ENCODE measurements around the gene TMEM250. TPM values are rescaled to one million over a fixed set of nuclear protein-coding genes. Genes with fewer than 3 reads are reported as not detected.

The TMEM250 gene
- total and polyA plus RNA-seq, 2 of the 4 experiments (the other 2 are of a cell fraction), result 14.0 to 17.5 TPM

DNA sequence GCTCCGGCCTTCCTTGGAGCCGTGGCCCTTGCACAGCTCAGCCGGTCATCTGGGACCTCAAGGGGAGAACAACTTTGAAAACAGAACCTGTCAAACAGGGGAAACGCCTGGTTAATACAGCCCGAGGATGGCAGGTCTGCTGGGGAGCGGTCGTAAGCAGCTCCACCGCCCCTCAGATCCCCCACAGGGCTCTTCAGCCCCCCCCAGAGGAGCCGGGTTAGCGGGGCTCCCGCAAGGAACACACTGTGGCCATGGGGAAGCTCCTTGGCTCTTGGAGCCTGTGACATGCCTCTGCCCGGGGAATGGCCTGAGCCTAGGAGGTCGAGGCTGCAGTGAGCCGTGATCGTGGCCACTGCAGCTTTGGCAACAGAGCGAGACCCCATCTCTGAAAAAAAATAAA lies 6.8 kb downstream of the TMEM250 start:
- H2AFZ ChIP-seq (replicated peaks; ENCODE audit: low read length, poor library complexity), result no peak overlapping the region
- dilution Hi-C loops (cut with HindIII; ENCODE audit: low sequenced_read_pairs, unreplicated experiment), result no loop called here
- H3K27me3 ChIP-seq (ENCODE audit: control insufficient read depth, insufficient read depth, low read length), result no peaks in the 10 kb centered on the region
- H3K27ac ChIP-seq (ENCODE audit: insufficient read depth, low read length), result no peak overlapping the region
- H3K14ac ChIP-seq (replicated peaks; ENCODE audit: low read depth, low read length), result no peak overlapping the region
- H2AK9ac ChIP-seq (replicated peaks; ENCODE audit: low read depth, low read length, poor library complexity), result no peak overlapping the region
- no peak overlapping the region for H2BK120ac ChIP-seq (ENCODE audit: low read depth, low read length)
- CTCF ChIA-PET, result interaction anchor here (0.6 kb wide), 1 partner anchor 201 kb away, joined by 5 read pairs; no protein-coding TSS in a partner anchor
- H3K4me2 ChIP-seq (ENCODE audit: low read depth, low read length), result no peak overlapping the region
- no peak overlapping the region for H2BK15ac ChIP-seq (ENCODE audit: low read depth, low read length)
- ATAC-seq (ENCODE audit: low read depth) (no peak), DNase-seq (no peak)
- H3K36me3 ChIP-seq (ENCODE audit: control insufficient read depth, insufficient read depth, low read length), result peaks cover 15% of the 10 kb centered on the region; the same call in 1 of the 2 replicates
- H2BK5ac ChIP-seq (ENCODE audit: low read depth, low read length, poor library complexity, severe bottlenecking), result no peak overlapping the region
- peaks cover 8% of the 10 kb centered on the region for H3K9me1 ChIP-seq (ENCODE audit: insufficient read depth, low read length)
- BruUV-seq (replicated peaks), result no TSS peak
- no peak overlapping the region for H4K91ac ChIP-seq (ENCODE audit: insufficient read depth, low read depth, low read length)
- H2BK20ac ChIP-seq (ENCODE audit: low read depth, low read length), result no peak overlapping the region
- no peak overlapping the region for H3K9ac ChIP-seq (ENCODE audit: low read depth, low read length)
- no peaks in the 10 kb centered on the region for H4K20me1 ChIP-seq (ENCODE audit: insufficient read depth, low read length)
- POLR2A ChIA-PET (ENCODE audit: unreplicated experiment), result interaction anchor here (0.9 kb wide), 1 partner anchor 16 kb away, joined by 3 read pairs; no protein-coding TSS in a partner anchor
- no peak overlapping the region for H3K56ac ChIP-seq (ENCODE audit: extremely low read depth, insufficient read depth, low read length)
- in situ Hi-C loops (cut with MboI; ENCODE audit: low sequenced_read_pairs), result no loop called here
- no peaks in the 10 kb centered on the region for H3K9me3 ChIP-seq (ENCODE audit: control insufficient read depth, insufficient read depth, low read length)
- H3K79me1 ChIP-seq (ENCODE audit: low read depth in 1 of 2, low read length in 2 of 2), result peaks cover under 1 to 17% of the 10 kb centered on the region in 2 experiments; a peak in 3 of 4 replicates
- H3K23ac ChIP-seq (ENCODE audit: low read depth, low read length), result no peak overlapping the region
- H3K4me1 ChIP-seq (ENCODE audit: control insufficient read depth, insufficient read depth, low read length), result peaks cover 13% of the 10 kb centered on the region
- H3K4ac ChIP-seq (ENCODE audit: low read depth, low read length), result no peak overlapping the region; the same call in 1 of the 2 replicates
- no peak for TF ChIP-seq USF2 (IDR thresholded peaks at IDR 0.05; ENCODE audit: low read depth, low read length)
- no peak for TF ChIP-seq RAD21 (IDR thresholded peaks at IDR 0.05; ENCODE audit: low read length)
- TF ChIP-seq CTCF (conservative IDR thresholded peaks at IDR 0.05; ENCODE audit: low read depth, low read length), result no peak
- TF ChIP-seq CEBPB (IDR thresholded peaks at IDR 0.05; ENCODE audit: low read depth, low read length), result no peak
- no peak for TF ChIP-seq MAFK (IDR thresholded peaks at IDR 0.05; ENCODE audit: low read depth, low read length)
- no peak for TF ChIP-seq RCOR1 (IDR thresholded peaks at IDR 0.05; ENCODE audit: insufficient replicate concordance, low read length)
- no peak for TF ChIP-seq MXI1 (IDR thresholded peaks at IDR 0.05; ENCODE audit: borderline replicate concordance, low read depth, low read length)
- TF ChIP-seq SMC3 (IDR thresholded peaks at IDR 0.05; ENCODE audit: low read depth, low read length), result no peak
- TF ChIP-seq, protein P1, sequence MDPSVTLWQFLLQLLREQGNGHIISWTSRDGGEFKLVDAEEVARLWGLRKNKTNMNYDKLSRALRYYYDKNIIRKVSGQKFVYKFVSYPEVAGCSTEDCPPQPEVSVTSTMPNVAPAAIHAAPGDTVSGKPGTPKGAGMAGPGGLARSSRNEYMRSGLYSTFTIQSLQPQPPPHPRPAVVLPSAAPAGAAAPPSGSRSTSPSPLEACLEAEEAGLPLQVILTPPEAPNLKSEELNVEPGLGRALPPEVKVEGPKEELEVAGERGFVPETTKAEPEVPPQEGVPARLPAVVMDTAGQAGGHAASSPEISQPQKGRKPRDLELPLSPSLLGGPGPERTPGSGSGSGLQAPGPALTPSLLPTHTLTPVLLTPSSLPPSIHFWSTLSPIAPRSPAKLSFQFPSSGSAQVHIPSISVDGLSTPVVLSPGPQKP (IDR thresholded peaks at IDR 0.05; ENCODE audit: borderline replicate concordance, low read depth, low read length), result no peak
- TF ChIP-seq CHD1 (IDR thresholded peaks at IDR 0.05; ENCODE audit: low read depth, low read length), result no peak
- no peak for TF ChIP-seq BHLHE40 (IDR thresholded peaks at IDR 0.05; ENCODE audit: low read depth, low read length)
- no peak for TF ChIP-seq FOS (IDR thresholded peaks at IDR 0.05; ENCODE audit: low read depth, low read length)
- TF ChIP-seq MAZ (IDR thresholded peaks at IDR 0.05; ENCODE audit: borderline replicate concordance, low read depth, low read length), result no peak
- TF ChIP-seq NFE2L2 (IDR thresholded peaks at IDR 0.05; ENCODE audit: low read depth, low read length), result no peak
- TF ChIP-seq RFX5 (IDR thresholded peaks at IDR 0.05; ENCODE audit: low read depth, low read length), result no peak
- 90% methylated on average over 8 of the region's 16 CpGs; no CpG with 5 or more reads in 1 of the 2 experiments for WGBS, 2 experiments (ENCODE audit: extremely low coverage in 2 of 2, insufficient read length in 1 of 2)
- H4K5ac ChIP-seq (ENCODE audit: low read depth, low read length), result no peak overlapping the region
- intact Hi-C loops (cut with micrococcal nuclease), result no loop called here
- H4K8ac ChIP-seq (ENCODE audit: low read depth in 2 of 2, low read length in 2 of 2), result no peak overlapping the region
- H3K4me3 ChIP-seq (ENCODE audit: insufficient read depth, low read depth, low read length), result no peak overlapping the region
- no peak overlapping the region for H2AK5ac ChIP-seq (ENCODE audit: low read depth, low read length)
- H3K18ac ChIP-seq (ENCODE audit: low read depth, low read length), result no peak overlapping the region

Measured in IMR-90 (cell line).